ENCODE data around the gene UBE2U. TPM values are rescaled to one million over a fixed set of nuclear protein-coding genes. Genes with fewer than 3 reads are reported as not detected.

Gene UBE2U
- total RNA-seq, 1 donor from 2014 or later = not detected

- no peak for DNase-seq (ENCODE audit: low spot score)
Measured at GRCh38 chr1:64292399-64292798, 89.0 kb downstream of the UBE2U start.

- DNase-seq (ENCODE audit: low spot score) = no peak
Measured at GRCh38 chr1:64293820-64294219, 90.4 kb downstream of the UBE2U start.

GRCh38 chr1:64295136-64295535 is 91.7 kb downstream of the UBE2U start:
- no peak for DNase-seq (ENCODE audit: low spot score)

GRCh38 chr1:64295561-64295960 is 92.1 kb downstream of the UBE2U start:
- no peak for DNase-seq (ENCODE audit: low spot score)

GRCh38 chr1:64296459-64296858 is 93.0 kb downstream of the UBE2U start:
- no peak for DNase-seq (ENCODE audit: low spot score)

GRCh38 chr1:64302194-64302593 is 98.8 kb downstream of the UBE2U start:
- no peak for DNase-seq (ENCODE audit: low spot score)

GRCh38 chr1:64302971-64303370 is 99.5 kb downstream of the UBE2U start:
- no peak for DNase-seq (ENCODE audit: low spot score)

GRCh38 chr1:64304823-64305222 is 101.4 kb downstream of the UBE2U start:
- DNase-seq (ENCODE audit: low spot score) = no peak

GRCh38 chr1:64308866-64309265 is 105.4 kb downstream of the UBE2U start:
- peak; percentile 45 for DNase-seq (ENCODE audit: low spot score)

- DNase-seq (ENCODE audit: low spot score) = no peak
Measured at GRCh38 chr1:64309431-64309831, 106.0 kb downstream of the UBE2U start.

GRCh38 chr1:64310760-64311159 is 107.3 kb downstream of the UBE2U start:
- no peak for DNase-seq (ENCODE audit: low spot score)

- DNase-seq (ENCODE audit: low spot score) = no peak
Measured at GRCh38 chr1:64312431-64312830, 109.0 kb downstream of the UBE2U start.

GRCh38 chr1:64315402-64315801 is 112.0 kb downstream of the UBE2U start:
- no peak for DNase-seq (ENCODE audit: low spot score)
